Left renal pelvis (tissue), 4 donors: ENCODE data around the gene LARGE1. TPM values are rescaled to one million over a fixed set of nuclear protein-coding genes. Genes with fewer than 3 reads are reported as not detected.

Source experiments
- DNase-seq, 4 donors: peaks; one replicate each; pipeline ENCODE4 v3.0.0-alpha.2; 2013; ENCODE audit warnings: low read depth in 4 of 4, low spot score in 3 of 4
- polyA plus RNA-seq, 4 donors: library from polyadenylated mRNA; unstranded; fragments of 120-200 nt; gene quantifications; one replicate each; pipeline ENCODE4 v1.2.1, GENCODE V29; 2013; ENCODE audit not compliant: insufficient read length in 4 of 4

Gene LARGE1
- polyA plus RNA-seq, 4 donors, result 25.9 to 29.2 (median 27.4) TPM

GRCh38 chr22:33741025-33741424, 179.3 kb downstream of the LARGE1 start:
- DNase-seq, result no peak

DNA sequence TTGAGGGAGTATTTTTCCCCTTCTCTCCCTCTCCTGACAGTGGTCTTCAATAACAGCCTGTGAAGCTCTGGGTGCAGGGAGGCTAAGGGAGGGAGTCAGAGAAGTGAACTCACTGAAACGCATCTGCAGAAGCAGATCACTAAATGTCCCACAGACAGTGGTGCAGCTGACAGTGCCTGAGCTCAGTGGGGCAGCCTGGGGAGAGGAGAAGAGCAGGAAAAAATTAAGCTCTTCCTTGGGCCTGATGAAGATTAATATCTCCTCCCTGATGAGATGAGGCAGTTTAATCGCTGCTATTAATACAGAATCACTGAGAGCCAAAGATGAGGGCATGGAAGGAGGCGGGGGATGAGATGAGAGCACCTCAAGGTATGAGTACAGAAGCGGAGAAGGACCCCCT, 180.8 kb downstream of the LARGE1 start:
- no peak for DNase-seq

- DNase-seq, result no peak
These were observed 182.6 kb downstream of the LARGE1 start for GRCh38 chr22:33737662-33738061.

DNA sequence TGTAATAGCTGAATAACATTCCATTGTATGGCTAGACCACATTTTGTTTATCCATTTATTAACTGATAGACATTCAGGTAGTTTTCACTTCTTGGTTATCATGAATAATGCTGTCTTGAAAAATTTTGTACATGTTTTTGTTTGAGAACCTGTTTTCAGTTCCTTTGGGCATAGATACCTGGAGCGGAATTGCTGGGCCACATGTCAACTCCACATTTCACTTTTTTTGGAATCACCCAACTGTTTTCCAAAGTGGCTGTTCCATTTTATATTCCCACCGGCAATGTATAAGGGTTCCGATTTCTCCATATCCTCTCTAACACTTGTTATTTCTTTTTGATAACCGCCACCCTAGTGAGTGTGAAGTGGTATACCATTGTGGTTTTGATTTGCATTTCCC, 184.3 kb downstream of the LARGE1 start:
- no peak for DNase-seq

DNA sequence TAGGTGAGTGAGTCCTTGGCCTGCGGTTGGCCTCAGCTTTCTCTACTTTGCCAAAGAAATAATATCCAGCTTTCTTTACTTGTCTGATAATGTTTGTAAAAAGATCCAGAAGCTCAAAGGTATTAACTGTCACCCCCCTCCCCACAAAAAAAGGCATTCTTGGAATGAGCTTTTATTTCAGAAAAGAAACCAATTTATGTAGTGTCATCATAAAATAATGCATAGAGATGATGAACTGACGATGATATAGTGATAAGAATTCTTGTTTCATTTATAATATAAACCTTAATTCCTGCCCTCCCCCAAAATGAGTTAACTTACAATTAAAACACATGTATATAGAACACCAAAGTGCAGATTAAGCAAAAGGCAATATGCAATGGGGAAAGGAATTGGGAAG, 191.4 kb downstream of the LARGE1 start:
- DNase-seq, result no peak

DNA sequence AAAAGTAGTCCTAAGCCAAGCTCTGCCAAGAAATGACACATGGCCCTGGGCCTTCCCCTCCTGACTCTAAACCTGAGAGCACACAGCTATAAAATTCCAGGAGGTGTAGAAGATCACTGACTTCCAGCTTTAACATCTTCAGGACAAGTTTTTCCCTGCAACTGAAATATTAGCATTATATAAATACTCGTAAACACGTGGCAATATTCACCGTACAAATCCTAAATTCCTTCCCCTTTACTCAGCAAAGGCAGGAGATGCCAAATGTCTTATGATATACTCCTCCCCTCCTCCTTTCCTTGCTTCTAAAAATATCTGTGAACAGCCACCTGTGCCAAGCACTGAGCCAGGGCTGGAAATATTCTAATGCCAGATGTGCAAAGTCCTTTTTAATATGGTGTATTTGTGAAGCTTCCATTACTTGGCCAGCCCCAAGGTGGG, 194.0 kb downstream of the LARGE1 start:
- DNase-seq, result no peak

- no peak for DNase-seq
These were observed 196.4 kb downstream of the LARGE1 start for GRCh38 chr22:33723915-33724314.

DNA sequence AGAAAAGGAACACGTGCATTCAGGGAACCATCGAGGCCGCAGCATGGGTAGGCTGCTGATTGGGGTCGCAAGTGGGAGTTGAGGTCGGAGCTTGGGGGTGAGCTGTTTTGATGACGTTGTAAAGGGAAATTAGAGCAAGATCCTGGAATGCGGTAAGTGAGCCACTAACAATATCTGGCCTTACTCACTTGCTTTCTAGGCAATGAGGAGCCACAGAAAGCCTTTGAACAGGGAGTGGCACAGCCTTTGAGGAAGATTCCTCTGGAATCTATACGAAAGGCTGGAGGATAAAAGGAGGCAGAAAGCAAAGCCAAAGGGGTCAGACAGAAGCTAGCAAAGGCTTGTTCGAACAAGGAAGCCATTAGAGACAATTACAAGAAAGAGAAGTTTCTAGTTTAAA, 197.5 kb downstream of the LARGE1 start:
- DNase-seq, result no peak

DNA sequence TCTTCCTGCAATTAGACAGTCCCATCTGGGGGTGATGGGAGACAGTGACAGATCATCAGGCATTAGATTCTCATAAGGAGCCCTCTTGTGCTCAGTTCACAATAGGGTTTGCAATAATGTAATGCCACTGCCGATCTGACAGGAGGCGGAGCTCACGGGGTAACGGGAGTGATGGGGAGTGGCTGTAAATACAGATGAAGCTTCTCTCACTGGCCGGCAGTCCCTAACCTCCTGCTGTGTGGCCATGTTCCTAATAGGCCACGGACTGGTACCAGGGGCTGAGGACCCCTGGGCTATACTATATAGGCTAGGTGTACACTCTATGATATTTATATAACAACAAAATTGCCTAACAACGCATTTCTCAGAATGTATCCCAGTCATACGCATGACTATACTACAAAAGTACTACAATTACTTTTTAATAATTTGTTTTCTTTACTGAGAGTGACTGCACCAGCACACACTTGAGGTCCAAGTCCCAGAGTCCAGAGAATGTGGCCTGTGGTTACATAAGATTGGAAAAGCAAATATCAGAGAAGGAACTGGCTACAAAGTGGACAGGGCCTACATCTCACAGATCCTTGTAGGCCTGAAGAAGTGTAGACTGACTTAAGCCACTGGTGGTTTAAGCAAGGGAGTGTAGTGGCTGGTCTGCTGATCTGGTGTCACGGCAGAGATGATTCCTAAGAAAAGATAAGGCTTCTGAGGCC, 200.0 kb downstream of the LARGE1 start:
- DNase-seq, result no peak

GRCh38 chr22:33717694-33718396, 202.4 kb downstream of the LARGE1 start:
- DNase-seq, result no peak

DNA sequence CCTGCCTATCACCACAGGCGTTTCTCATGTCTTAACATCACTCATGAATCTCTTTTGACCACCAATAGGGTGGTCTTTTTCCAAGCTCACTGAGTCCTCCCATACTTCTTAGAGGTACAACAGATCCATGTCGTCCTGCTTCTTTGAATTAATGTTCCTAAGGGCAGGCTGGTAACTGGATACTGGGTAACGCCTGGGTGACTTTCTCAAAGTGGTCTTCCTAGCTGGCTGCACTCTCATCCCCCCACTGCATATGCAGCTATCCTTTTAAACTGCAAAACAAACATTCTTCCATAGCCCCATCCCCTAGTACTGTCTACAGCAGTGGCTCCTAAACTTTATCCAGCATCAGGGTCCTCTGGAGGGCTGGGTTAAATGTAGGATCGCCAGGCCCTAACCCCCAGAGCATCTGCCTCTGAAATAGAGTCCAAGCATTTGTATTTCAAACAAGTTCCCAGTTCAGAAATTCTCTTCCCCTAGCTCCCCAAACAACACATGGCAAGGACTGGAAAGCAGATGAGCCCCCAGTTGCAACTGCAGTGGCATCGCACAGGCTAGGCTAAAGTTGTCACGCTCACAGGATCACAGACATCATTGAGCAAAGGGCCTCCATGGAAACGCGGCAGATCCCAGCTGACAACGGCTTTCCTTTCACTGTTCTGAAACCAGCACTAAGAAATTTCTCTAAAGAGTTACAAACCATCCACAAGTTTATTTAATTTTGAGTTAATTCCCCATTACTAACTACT, 204.9 kb downstream of the LARGE1 start:
- DNase-seq, result peak in 1 of 4 donors; percentile 29

- no peak for DNase-seq
These were observed 209.9 kb downstream of the LARGE1 start for GRCh38 chr22:33710326-33710725.

GRCh38 chr22:33707581-33707980, 212.7 kb downstream of the LARGE1 start:
- no peak for DNase-seq

DNA sequence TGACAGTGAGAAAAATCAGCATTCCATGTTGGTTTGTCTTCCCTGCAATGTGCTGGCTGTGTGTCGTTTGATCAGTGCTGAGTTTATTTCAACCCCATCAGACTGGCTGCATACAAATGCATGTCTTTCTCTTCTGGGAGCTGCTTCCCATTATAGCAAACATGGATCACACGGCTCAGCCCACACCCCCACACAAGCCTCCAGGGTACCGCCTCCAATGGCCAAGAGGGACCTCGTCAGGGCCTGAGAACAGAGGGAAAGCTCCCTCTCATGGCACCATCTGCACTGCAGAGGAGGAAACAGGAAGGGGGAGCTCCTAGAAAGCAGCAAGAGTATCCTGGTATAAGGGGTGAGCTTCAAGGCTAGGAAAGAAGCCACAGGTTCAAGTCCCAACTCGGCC, 214.2 kb downstream of the LARGE1 start:
- no peak for DNase-seq

DNA sequence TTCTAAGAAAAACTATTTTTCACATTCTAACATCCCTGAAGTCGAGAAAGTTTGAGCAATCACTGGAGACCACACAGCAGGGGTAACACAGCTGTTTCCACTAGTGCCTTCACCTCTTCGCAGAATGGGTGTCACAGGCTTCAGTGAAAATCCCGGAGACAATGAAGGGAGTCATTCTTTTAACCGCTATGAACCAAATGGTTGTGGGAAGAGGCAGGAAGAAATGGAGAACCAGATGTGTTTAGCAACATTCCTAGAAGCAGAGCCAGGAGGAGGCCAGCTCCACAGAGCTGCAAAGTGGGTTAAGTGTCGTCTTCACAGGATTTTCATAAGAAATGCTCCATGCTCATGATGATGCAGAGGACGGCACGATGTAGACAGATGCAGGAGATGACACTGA, 221.1 kb downstream of the LARGE1 start:
- DNase-seq, result no peak

DNA sequence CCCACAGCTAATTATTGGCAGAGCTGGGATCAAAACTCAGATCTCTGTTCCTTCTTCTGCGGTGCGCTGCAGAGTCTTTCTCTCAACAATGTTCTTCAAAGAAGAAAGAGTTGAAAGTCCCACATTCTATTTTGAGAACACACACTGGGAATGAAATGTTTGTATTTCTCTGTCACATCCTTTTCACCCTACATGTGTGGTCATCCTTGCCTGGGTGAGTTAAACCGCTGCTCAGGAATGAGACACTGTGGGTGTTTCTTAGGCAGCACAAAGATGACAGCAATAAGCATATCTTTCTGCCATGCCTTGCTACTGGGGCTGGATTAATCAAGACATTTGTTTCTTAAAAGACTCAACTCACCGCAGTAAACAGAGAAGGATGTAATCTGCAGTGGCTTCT, 222.6 kb downstream of the LARGE1 start:
- DNase-seq, result no peak

- DNase-seq, result no peak
These were observed 229.1 kb downstream of the LARGE1 start for GRCh38 chr22:33691057-33691630.

- DNase-seq, result peak in 3 of 4 donors; percentile 12 to 25 (median 21)
These were observed 231.4 kb downstream of the LARGE1 start for GRCh38 chr22:33688903-33689302.

DNA sequence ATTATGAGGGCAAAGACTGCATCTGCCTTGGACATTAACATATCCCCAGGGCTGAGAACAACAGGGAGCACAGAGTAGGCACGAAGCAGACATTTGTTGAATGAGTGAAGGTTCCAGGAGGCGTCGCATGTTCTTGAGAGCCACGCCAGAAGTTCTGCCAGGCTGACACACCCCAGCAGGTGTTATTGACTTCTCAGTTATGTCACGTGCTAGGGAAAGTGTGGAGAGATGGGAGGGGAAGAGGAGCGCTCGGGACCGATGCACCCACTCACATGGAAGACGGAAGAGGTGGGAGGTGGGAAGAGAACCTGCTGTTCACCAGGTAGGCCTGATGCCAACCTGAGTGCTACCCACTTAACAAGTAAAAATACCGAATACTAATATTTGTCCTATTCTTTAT, 232.8 kb downstream of the LARGE1 start:
- DNase-seq, result no peak

DNA sequence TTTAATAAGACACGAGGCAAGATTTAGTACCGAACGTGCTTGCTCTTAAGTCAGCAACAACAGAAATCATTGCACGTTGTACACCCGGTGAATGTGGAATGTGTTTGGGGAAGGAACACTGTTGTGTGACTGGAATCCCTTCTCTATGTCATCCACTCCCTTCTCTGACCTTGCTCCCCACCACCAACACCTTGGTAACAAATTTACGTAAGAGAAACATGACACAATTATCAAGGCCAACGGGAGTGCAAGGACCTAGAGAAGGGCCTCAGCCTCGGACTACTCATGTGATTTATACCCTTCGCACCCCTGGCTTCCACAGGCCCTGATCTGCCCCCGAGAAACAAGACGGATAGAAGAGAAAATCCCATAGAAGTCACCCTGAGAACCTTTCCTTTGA, 236.2 kb downstream of the LARGE1 start:
- DNase-seq, result peak in 2 of 4 donors; percentile 10 to 33

- no peak for DNase-seq
These were observed 237.3 kb downstream of the LARGE1 start for GRCh38 chr22:33682927-33683326.
